Myometrial cell (primary cell): ENCODE data around the gene MAPKAPK3. TPM values are rescaled to one million over a fixed set of nuclear protein-coding genes. Genes with fewer than 3 reads are reported as not detected.

Experiments used
- total RNA-seq: library from RNA; depleted of rRNA; stranded (reverse); fragments of >200 nt; gene quantifications from 2 replicates; pipeline ENCODE4 v1.2.3, GENCODE V29; 2015

The MAPKAPK3 gene
- total RNA-seq = 17.0 and 21.4 TPM in 2 replicates

DNA sequence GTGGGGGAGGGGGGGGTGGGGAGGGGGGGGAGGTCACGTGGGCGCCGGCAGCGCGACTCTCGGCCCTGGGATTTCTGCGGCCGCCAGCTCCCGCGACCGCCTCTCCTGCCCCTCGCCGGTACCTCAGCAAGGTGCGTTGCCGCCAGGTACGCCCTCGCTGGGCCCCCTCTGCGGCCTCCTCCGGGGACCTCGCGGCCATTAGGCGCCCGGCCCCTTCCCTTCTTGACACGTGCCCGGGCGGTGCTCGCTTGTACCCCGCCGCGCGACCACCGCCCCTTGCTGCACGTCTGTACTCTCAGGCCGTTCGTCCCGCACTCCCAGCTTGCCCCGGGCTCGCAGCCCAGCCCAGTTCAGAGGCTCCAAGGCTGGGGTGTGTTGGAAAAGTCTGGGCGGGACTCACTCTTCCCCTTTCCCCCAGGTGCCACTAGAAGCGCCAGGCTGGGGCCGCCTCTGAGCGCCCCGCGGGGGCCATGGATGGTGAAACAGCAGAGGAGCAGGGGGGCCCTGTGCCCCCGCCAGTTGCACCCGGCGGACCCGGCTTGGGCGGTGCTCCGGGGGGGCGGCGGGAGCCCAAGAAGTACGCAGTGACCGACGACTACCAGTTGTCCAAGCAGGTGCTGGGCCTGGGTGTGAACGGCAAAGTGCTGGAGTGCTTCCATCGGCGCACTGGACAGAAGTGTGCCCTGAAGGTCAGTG, at the start of gene MAPKAPK3:
MAPKAPK3 (plus strand) TSS at position 56 of the 696 bp plus-strand sequence; CDS start at position 471, 415 bp downstream.

GRCh38 chr3:50567386-50568167, 49.4 kb upstream of the MAPKAPK3 start, which contains the start of gene C3orf18:
Gene C3orf18 (minus strand): TSS chr3:50567747. CDS start chr3:50565699, 2,048 bp downstream.

GRCh38 chr3:50568947-50569749, 47.8 kb upstream of the MAPKAPK3 start, which contains the start of gene HEMK1:
Gene HEMK1 (plus strand): TSS chr3:50569522. CDS start chr3:50571105, 1,583 bp downstream.

GRCh38 chr3:50611464-50612233, 5.3 kb upstream of the MAPKAPK3 start, which contains the start of gene CISH:
Gene CISH (minus strand): TSS chr3:50611774. CDS start chr3:50611650, 124 bp downstream.

GRCh38 chr3:50674349-50675178, 57.6 kb downstream of the MAPKAPK3 start, which contains the start of gene DOCK3:
Gene DOCK3 (plus strand): TSS chr3:50674927. CDS start chr3:50675264, 337 bp downstream.

Other genes with a start within 250 kb of the MAPKAPK3 start
- 0.18 TPM in 1 of 2 replicates, not detected in the other for gene CACNA2D2, start 113.5 kb upstream of the MAPKAPK3 start, total RNA-seq
- gene C3orf18, start 49.4 kb upstream of the MAPKAPK3 start, total RNA-seq = 10.7 and 17.2 TPM in 2 replicates
- 24.8 and 25.9 TPM in 2 replicates for gene HEMK1, start 47.6 kb upstream of the MAPKAPK3 start, total RNA-seq
- gene CISH, start 5.4 kb upstream of the MAPKAPK3 start, total RNA-seq = 0.29 and 0.35 TPM in 2 replicates
- gene DOCK3, start 57.8 kb downstream of the MAPKAPK3 start, total RNA-seq = under 0.01 TPM in 1 of 2 replicates, not detected in the other